CD14-positive monocyte (primary cell): ENCODE results near the gene PHACTR4. TPM values are rescaled to one million over a fixed set of nuclear protein-coding genes. Genes with fewer than 3 reads are reported as not detected.
A peak's percentile ranks its signal among the peaks of the same experiment; 100 is the strongest.
"Not testable (repeated sequence)": the region's sequence is repeated elsewhere in the genome, so short reads cannot be mapped to it uniquely, and the experiment has no call there.

Experiments
- DNase-seq, 3 donors: peaks; one replicate each; pipeline ENCODE4 v3.0.0-alpha.2; 2011 to 2022
- H2AFZ ChIP-seq: 2 replicates; pipeline ENCODE4 v1.6.0; 2012; ENCODE audit warnings: mild to moderate bottlenecking, low read depth, low read length, inconsistent platforms; ENCODE audit not compliant: insufficient read depth, poor library complexity, severe bottlenecking
- H3K27ac ChIP-seq, 2 donors: 1 replicate in 1 of 2; 2 replicates in 1 of 2; pipeline ENCODE4 v1.5.1; 2012 to 2013; ENCODE audit warnings: low read length in 2 of 2, control low read depth in 1 of 2, inconsistent platforms in 1 of 2, low read depth in 1 of 2, mild to moderate bottlenecking in 1 of 2
- H3K27me3 ChIP-seq, 2 donors: one replicate each; pipeline versions ENCODE4 v1.6.0 to v1.6.1; 2011 to 2013; ENCODE audit warnings: low read length in 2 of 2; ENCODE audit not compliant: control insufficient read depth in 2 of 2, insufficient read depth in 2 of 2
- H3K36me3 ChIP-seq, 2 donors: replicated peaks in 1 of 2; 1 replicate in 1 of 2; 2 replicates in 1 of 2; pipeline versions ENCODE4 v1.5.1 to v1.6.1; 2012 to 2013; ENCODE audit warnings: low read length in 2 of 2, control low read depth in 1 of 2, inconsistent platforms in 1 of 2, mild to moderate bottlenecking in 1 of 2; ENCODE audit not compliant: insufficient read depth in 2 of 2, control insufficient read depth in 1 of 2
- H3K4me1 ChIP-seq, 2 donors: 1 replicate in 1 of 2; 2 replicates in 1 of 2; pipeline versions ENCODE4 v1.5.1 to v1.6.1; 2012 to 2013; ENCODE audit warnings: low read length in 2 of 2, control low read depth in 1 of 2, inconsistent platforms in 1 of 2, mild to moderate bottlenecking in 1 of 2, moderate library complexity in 1 of 2; ENCODE audit not compliant: insufficient read depth in 2 of 2, control insufficient read depth in 1 of 2
- H3K4me2 ChIP-seq: replicated peaks from 2 replicates; pipeline ENCODE3; 2012; ENCODE audit warnings: low read length, moderate library complexity, mild to moderate bottlenecking; ENCODE audit not compliant: poor library complexity, severe bottlenecking; ENCODE audit errors: extremely low read depth
- H3K4me3 ChIP-seq, 3 experiments: fragments of 200-600 bp in 1 of 3; sonication (generic) in 1 of 3; replicated peaks in 1 of 3; 1 replicate in 2 of 3; 2 replicates in 1 of 3; pipeline ENCODE4 v1.5.1; 2011 to 2013; ENCODE audit warnings: low read length in 3 of 3, mild to moderate bottlenecking in 3 of 3, control low read depth in 2 of 3, low read depth in 2 of 3, inconsistent platforms in 1 of 3, moderate library complexity in 1 of 3
- H3K79me2 ChIP-seq: 2 replicates; pipeline ENCODE4 v1.6.0; 2012; ENCODE audit warnings: mild to moderate bottlenecking, control low read depth, inconsistent platforms, low read length, moderate library complexity; ENCODE audit not compliant: insufficient read depth
- H3K9ac ChIP-seq: 2 replicates; pipeline ENCODE4 v1.6.0; 2017; ENCODE audit warnings: low read length, mild to moderate bottlenecking; ENCODE audit not compliant: insufficient read depth, poor library complexity, severe bottlenecking
- H3K9me3 ChIP-seq, 2 donors: replicated peaks in 1 of 2; 1 replicate in 1 of 2; 2 replicates in 1 of 2; pipeline versions ENCODE4 v1.5.1 to v1.6.1; 2012 to 2013; ENCODE audit warnings: low read length in 2 of 2, control low read depth in 1 of 2; ENCODE audit not compliant: control insufficient read depth in 1 of 2, insufficient read depth in 1 of 2
- H4K20me1 ChIP-seq: 2 replicates; pipeline ENCODE4 v1.6.0; 2012; ENCODE audit warnings: mild to moderate bottlenecking, low read length, control low read depth, moderate library complexity; ENCODE audit not compliant: insufficient read depth
- H3K27ac Mint-ChIP-seq, 7 donors: one replicate each; pipeline ENCODE4 v1.8.0; 2020; ENCODE audit warnings: mild to moderate bottlenecking in 7 of 7, mixed read lengths in 7 of 7, moderate library complexity in 6 of 7, inconsistent platforms in 2 of 7
- H3K27me3 Mint-ChIP-seq, 3 donors: one replicate each; pipeline ENCODE4 v1.8.0; 2021 to 2022; ENCODE audit warnings: low read depth in 3 of 3, mild to moderate bottlenecking in 3 of 3, mixed read lengths in 3 of 3, moderate library complexity in 3 of 3, inconsistent platforms in 1 of 3
- H3K36me3 Mint-ChIP-seq, 2 donors: one replicate each; pipeline ENCODE4 v1.8.0; 2020; ENCODE audit warnings: mixed read lengths in 2 of 2, inconsistent platforms in 1 of 2, mild to moderate bottlenecking in 1 of 2
- H3K4me1 Mint-ChIP-seq: one replicate; pipeline ENCODE4 v1.8.0; 2020; ENCODE audit warnings: mild to moderate bottlenecking, mixed read lengths
- H3K4me3 Mint-ChIP-seq, 2 donors: one replicate each; pipeline ENCODE4 v1.8.0; 2020; ENCODE audit warnings: mild to moderate bottlenecking in 2 of 2, mixed read lengths in 2 of 2, moderate library complexity in 1 of 2
- H3K9me3 Mint-ChIP-seq, 7 donors: one replicate each; pipeline ENCODE4 v1.8.0; 2020 to 2022; ENCODE audit warnings: mixed read lengths in 7 of 7, mild to moderate bottlenecking in 6 of 7, moderate library complexity in 6 of 7, inconsistent platforms in 2 of 7
- WGBS: methylation state at CpG from one replicate; pipeline ENCODE4 v1.1.5; 2013; ENCODE audit warnings: missing lambda C conversion rate; ENCODE audit not compliant: insufficient coverage; 5-methylcytosine and 5-hydroxymethylcytosine counted together
- intact Hi-C, 2 donors: fragments of 100-400 bp; cut with micrococcal nuclease; formaldehyde crosslinking; loops; one replicate each; pipeline versions ENCODE4 v1.15.0 to v1.15.1; 2023
- polyA plus RNA-seq, 3 donors: library from polyadenylated mRNA; depleted of rRNA in 1 of 3; unstranded in 2 of 3; stranded (reverse) in 1 of 3; fragments of 300-500 nt in 2 of 3; fragments of >200 nt in 1 of 3; fragmentation: Illumina TruSeq in 2 of 3; gene quantifications; 1 replicate in 2 of 3; 2 replicates in 1 of 3; pipeline ENCODE4 v1.2.3, GENCODE V29; 2012 to 2021
- TF ChIP-seq, protein P1 (sequence below): fragments of 200-600 bp; IDR thresholded peaks from one replicate; pipeline ENCODE4 v1.8.0; 2022; ENCODE audit warnings: antibody characterized with exemption, mild to moderate bottlenecking

PHACTR4 gene
- polyA plus RNA-seq, 3 donors = 2.9 to 9.7 (median 2.9) TPM

DNA sequence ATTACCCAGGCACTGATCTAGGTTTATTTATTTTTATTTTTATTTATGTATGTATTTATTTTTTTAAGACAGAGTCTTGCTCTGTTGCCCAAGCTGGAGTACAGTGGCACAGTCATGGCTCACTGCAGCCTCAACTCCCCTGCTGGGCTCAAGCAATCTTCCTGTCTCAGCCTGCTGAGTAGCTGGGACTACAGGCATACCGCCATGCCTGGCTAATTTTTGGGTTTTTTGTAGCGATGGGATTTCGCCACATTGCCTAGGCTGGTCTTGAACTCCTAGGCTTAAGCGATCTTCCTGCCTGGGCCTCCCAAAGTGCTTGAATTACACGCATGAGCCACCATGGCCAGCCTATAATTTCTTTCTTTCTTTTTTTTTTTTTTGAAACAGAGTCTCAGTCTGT, 9.4 kb downstream of the PHACTR4 start:
- Histone ChIP-seq H3K4me1 (peaks cover 4 to 6% of the 10 kb centered on the region in 2 donors), H3K4me3 (no peak overlapping the region), H3K27me3 (no peaks in the 10 kb centered on the region), H3K4me2 (peak overlapping the region; percentile 37), H3K9ac (no peak overlapping the region), H3K79me2 (peaks cover 93% of the 10 kb centered on the region), H4K20me1 (peaks cover 2% of the 10 kb centered on the region), H3K9me3 (no peaks in the 10 kb centered on the region), H2AFZ (no peak overlapping the region), H3K36me3 (no peaks in the 10 kb centered on the region), H3K27ac (peak overlapping the region in 1 of 2 donors; percentile 26)
- peaks cover 19% of the 10 kb centered on the region for H3K4me1 Mint-ChIP-seq
- H3K4me3 Mint-ChIP-seq = no peak overlapping the region
- TF ChIP-seq, protein P1, sequence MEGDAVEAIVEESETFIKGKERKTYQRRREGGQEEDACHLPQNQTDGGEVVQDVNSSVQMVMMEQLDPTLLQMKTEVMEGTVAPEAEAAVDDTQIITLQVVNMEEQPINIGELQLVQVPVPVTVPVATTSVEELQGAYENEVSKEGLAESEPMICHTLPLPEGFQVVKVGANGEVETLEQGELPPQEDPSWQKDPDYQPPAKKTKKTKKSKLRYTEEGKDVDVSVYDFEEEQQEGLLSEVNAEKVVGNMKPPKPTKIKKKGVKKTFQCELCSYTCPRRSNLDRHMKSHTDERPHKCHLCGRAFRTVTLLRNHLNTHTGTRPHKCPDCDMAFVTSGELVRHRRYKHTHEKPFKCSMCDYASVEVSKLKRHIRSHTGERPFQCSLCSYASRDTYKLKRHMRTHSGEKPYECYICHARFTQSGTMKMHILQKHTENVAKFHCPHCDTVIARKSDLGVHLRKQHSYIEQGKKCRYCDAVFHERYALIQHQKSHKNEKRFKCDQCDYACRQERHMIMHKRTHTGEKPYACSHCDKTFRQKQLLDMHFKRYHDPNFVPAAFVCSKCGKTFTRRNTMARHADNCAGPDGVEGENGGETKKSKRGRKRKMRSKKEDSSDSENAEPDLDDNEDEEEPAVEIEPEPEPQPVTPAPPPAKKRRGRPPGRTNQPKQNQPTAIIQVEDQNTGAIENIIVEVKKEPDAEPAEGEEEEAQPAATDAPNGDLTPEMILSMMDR = no peak
- intact Hi-C loops = no loop called here
- peaks cover 15 to 18% of the 10 kb centered on the region in 2 donors for H3K36me3 Mint-ChIP-seq
- H3K27me3 Mint-ChIP-seq = peaks cover 0 to 4% (median 0%) of the 10 kb centered on the region in 3 donors
- DNase-seq = no peak
- WGBS = 90% methylated on average over 4 of the region's 5 CpGs
- peak overlapping the region in 2 of 7 donors; percentile 32 to 73 for H3K27ac Mint-ChIP-seq
- peaks cover 2 to 12% (median 5%) of the 10 kb centered on the region in 7 donors for H3K9me3 Mint-ChIP-seq

DNA sequence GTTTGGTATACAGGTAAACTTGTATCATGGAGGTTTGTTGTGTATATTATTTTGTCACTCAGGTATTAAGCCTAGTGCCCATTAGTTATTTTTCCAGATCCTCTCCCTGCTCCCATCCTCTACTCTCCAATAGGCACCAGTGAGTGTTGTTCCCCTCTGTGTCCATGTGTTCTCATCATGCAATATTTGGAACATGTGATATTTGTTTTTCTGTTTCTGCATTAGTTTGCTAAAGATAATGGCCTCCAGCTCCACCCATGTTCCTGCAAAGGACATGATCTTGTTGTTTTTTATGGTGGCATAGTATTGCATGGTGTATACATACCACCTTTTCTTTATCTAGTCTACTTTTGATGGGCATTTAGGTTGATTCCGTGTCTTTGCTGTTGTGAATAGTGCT, 10.9 kb downstream of the PHACTR4 start:
- H3K27me3 Mint-ChIP-seq = peaks cover 0 to 4% (median 0%) of the 10 kb centered on the region in 3 donors
- H3K9me3 Mint-ChIP-seq = peaks cover 2 to 12% (median 9%) of the 10 kb centered on the region in 7 donors
- no peak for DNase-seq
- Histone ChIP-seq H3K4me2 (no peak overlapping the region), H3K4me1 (peaks cover 4 to 6% of the 10 kb centered on the region in 2 donors), H3K4me3 (no peak overlapping the region), H3K9me3 (no peaks in the 10 kb centered on the region), H3K36me3 (no peaks in the 10 kb centered on the region), H3K79me2 (peaks cover 94% of the 10 kb centered on the region), H3K27ac (no peak overlapping the region), H3K9ac (no peak overlapping the region), H4K20me1 (no peaks in the 10 kb centered on the region), H3K27me3 (no peaks in the 10 kb centered on the region), H2AFZ (no peak overlapping the region)
- intact Hi-C loops = no loop called here
- peak overlapping the region in 2 of 7 donors; percentile 6 to 71 for H3K27ac Mint-ChIP-seq
- peaks cover 14% of the 10 kb centered on the region for H3K4me1 Mint-ChIP-seq
- peaks cover 14 to 19% of the 10 kb centered on the region in 2 donors for H3K36me3 Mint-ChIP-seq
- H3K4me3 Mint-ChIP-seq = no peak overlapping the region
- WGBS = no CpG with 5 or more reads among the region's 1 CpG
- TF ChIP-seq, protein P1 = no peak

GRCh38 chr1:28383785-28384184, 14.2 kb downstream of the PHACTR4 start:
- H3K4me3 Mint-ChIP-seq = not testable (repeated sequence)
- H3K79me2 ChIP-seq = peaks cover 99% of the 10 kb centered on the region

More at GRCh38 chr1:28383785-28384184, 14.2 kb downstream of the PHACTR4 start:
- H3K4me2 ChIP-seq, H3K9ac ChIP-seq, H4K20me1 ChIP-seq, H3K4me1 ChIP-seq, H3K27me3 Mint-ChIP-seq, intact Hi-C loops, DNase-seq, H2AFZ ChIP-seq, H3K36me3 ChIP-seq, H3K9me3 ChIP-seq, H3K27ac ChIP-seq, H3K4me3 ChIP-seq, H3K27me3 ChIP-seq, H3K27ac Mint-ChIP-seq: not testable (repeated sequence)
- Mint-ChIP-seq H3K36me3 (peaks cover 14 to 26% of the 10 kb centered on the region in 2 donors), H3K4me1 (peaks cover 16% of the 10 kb centered on the region), H3K9me3 (peaks cover 2 to 12% (median 9%) of the 10 kb centered on the region in 7 donors)
- 100% methylated on average over 3 of the region's 4 CpGs for WGBS
